ENCODE measurements around the gene TMEM52. TPM values are rescaled to one million over a fixed set of nuclear protein-coding genes. Genes with fewer than 3 reads are reported as not detected.

The TMEM52 gene
- total and polyA plus RNA-seq, 9 of the 15 experiments (the other 6 are each of a cell fraction or from before 2014, with no cell fraction given), result 0.37 to 22.5 (median 6.8) TPM

- TF ChIP-seq RERE (CRISPR knock-in tag; IDR thresholded peaks at IDR 0.05; ENCODE audit: borderline replicate concordance) (no peak), ZNF444 (CRISPR knock-in tag; IDR thresholded peaks at IDR 0.05) (no peak), PYGO2 (tag; IDR thresholded peaks at IDR 0.05) (no peak), ELF2 (CRISPR knock-in tag; IDR thresholded peaks at IDR 0.05) (no peak), TARDBP (IDR thresholded peaks at IDR 0.05) (peak; percentile 59; the same call in 1 of the 2 replicates), ZNF212 (CRISPR knock-in tag; IDR thresholded peaks at IDR 0.05) (no peak), ARNT (IDR thresholded peaks at IDR 0.05) (0 out of 4 replicates have a peak, but pooled peaks have one; percentile 54 to 69), ARID3B (CRISPR knock-in tag; IDR thresholded peaks at IDR 0.05; ENCODE audit: borderline replicate concordance) (no peak), EGR1 (conservative IDR thresholded peaks at IDR 0.05) (no peak), KDM2B (CRISPR knock-in tag; IDR thresholded peaks at IDR 0.05) (no peak), HMBOX1 (IDR thresholded peaks at IDR 0.05) (peak; percentile 36; the same call in 1 of the 2 replicates), NBN (IDR thresholded peaks at IDR 0.05; ENCODE audit: low read depth) (peak; percentile 75; the same call in 1 of the 2 replicates), MAFK (IDR thresholded peaks at IDR 0.05; ENCODE audit: low read length) (peak; percentile 62), SIN3B (IDR thresholded peaks at IDR 0.05; ENCODE audit: low read depth) (no peak), PML (IDR thresholded peaks at IDR 0.05; ENCODE audit: low read length) (peak; percentile 88), BCLAF1 (IDR thresholded peaks at IDR 0.05; ENCODE audit: borderline replicate concordance in 1 of 2, control insufficient read depth in 1 of 2, low read depth in 2 of 2, low read length in 1 of 2) (no peak), CTBP1 (IDR thresholded peaks at IDR 0.05; ENCODE audit: borderline replicate concordance) (peak; percentile 87; the same call in 1 of the 2 replicates)
Measured at GRCh38 chr1:1883092-1883873, 35.8 kb downstream of the TMEM52 start (continued).

Measured in K562 (cell line).